Common myeloid progenitor, CD34-positive (primary cell): ENCODE results near the gene ZDHHC14.

Experiments used
- CTCF ChIA-PET: fragments of 350-600 bp; sonication (Branson Sonifier 250); formaldehyde crosslinking; loops from one replicate; lab custom pipeline; 2021; ENCODE audit warnings: antibody characterized with exemption; lab: Charles Lee
- POLR2A ChIA-PET: fragments of 350-600 bp; sonication (Branson Sonifier 250); formaldehyde crosslinking; loops from one replicate; lab custom pipeline; 2021; ENCODE audit warnings: antibody characterized with exemption; lab: Charles Lee
- DNase-seq, 3 donors: peaks; one replicate each; pipeline versions ENCODE4 v3.0.0 to v3.0.0-alpha.2; 2013
- H3K27ac ChIP-seq, 2 experiments: 1 replicate in 1 of 2; 2 replicates in 1 of 2; pipeline ENCODE4 v1.7.0; 2013; ENCODE audit warnings: inconsistent platforms in 2 of 2, low read length in 2 of 2, mild to moderate bottlenecking in 2 of 2, low read depth in 1 of 2, moderate library complexity in 1 of 2; ENCODE audit not compliant: severe bottlenecking in 2 of 2, insufficient read depth in 1 of 2, poor library complexity in 1 of 2
- H3K27me3 ChIP-seq, 5 experiments: replicated peaks in 2 of 5; 1 replicate in 3 of 5; 2 replicates in 2 of 5; pipeline versions ENCODE4 v1.6.1 to v1.7.0; 2013; ENCODE audit warnings: low read length in 4 of 5, mild to moderate bottlenecking in 2 of 5, moderate library complexity in 2 of 5, inconsistent platforms in 1 of 5; ENCODE audit not compliant: insufficient read depth in 5 of 5, control insufficient read depth in 4 of 5
- H3K36me3 ChIP-seq, 4 experiments: 1 replicate in 2 of 4; 2 replicates in 2 of 4; pipeline versions ENCODE4 v1.6.1 to v1.7.0; 2013; ENCODE audit warnings: low read length in 3 of 4, control low read depth in 1 of 4, mild to moderate bottlenecking in 1 of 4; ENCODE audit not compliant: control insufficient read depth in 4 of 4, insufficient read depth in 4 of 4
- H3K4me1 ChIP-seq, 4 experiments: 1 replicate in 3 of 4; 2 replicates in 1 of 4; pipeline versions ENCODE4 v1.6.1 to v1.7.1; 2013; ENCODE audit warnings: low read length in 3 of 4, mild to moderate bottlenecking in 3 of 4, control low read depth in 1 of 4, inconsistent platforms in 1 of 4, moderate library complexity in 1 of 4; ENCODE audit not compliant: control insufficient read depth in 4 of 4, insufficient read depth in 4 of 4; ENCODE audit errors: control extremely low read depth in 1 of 4
- H3K4me3 ChIP-seq, 7 experiments: 1 replicate in 4 of 7; 2 replicates in 3 of 7; pipeline versions ENCODE4 v1.5.1 to v1.7.0; 2013; ENCODE audit warnings: mild to moderate bottlenecking in 7 of 7, low read length in 6 of 7, moderate library complexity in 6 of 7, inconsistent platforms in 2 of 7, low read depth in 2 of 7, control low read depth in 1 of 7; ENCODE audit not compliant: insufficient read depth in 4 of 7, control insufficient read depth in 1 of 7; ENCODE audit errors: extremely low read depth in 1 of 7
- H3K9me3 ChIP-seq, 5 experiments: 1 replicate in 4 of 5; 2 replicates in 1 of 5; pipeline versions ENCODE4 v1.6.1 to v1.7.1; 2013; ENCODE audit warnings: low read length in 4 of 5, mild to moderate bottlenecking in 2 of 5, inconsistent platforms in 1 of 5, low read depth in 1 of 5, moderate library complexity in 1 of 5; ENCODE audit not compliant: control insufficient read depth in 4 of 5, insufficient read depth in 2 of 5; ENCODE audit errors: control extremely low read depth in 1 of 5
- WGBS: methylation state at CpG from one replicate; pipeline ENCODE4 v1.1.5; 2013; ENCODE audit not compliant: insufficient coverage; 5-methylcytosine and 5-hydroxymethylcytosine counted together

ZDHHC14 gene

GRCh38 chr6:157434349-157435033 lies 53.5 kb downstream of the ZDHHC14 start:
- H3K4me1 ChIP-seq: no peaks in the 10 kb centered on the region
- no peaks in the 10 kb centered on the region for H3K27me3 ChIP-seq
- whole genome bisulfite sequencing: 96% methylated on average over 13 of the region's 13 CpGs
- no peak for DNase-seq
- H3K4me3 ChIP-seq: no peak overlapping the region
- no peak overlapping the region for H3K27ac ChIP-seq
- CTCF ChIA-PET: interaction anchor here (1.0 kb wide), 2 partner anchors 23 to 163 kb away, joined by 3 read pairs; no protein-coding TSS in a partner anchor
- no peaks in the 10 kb centered on the region for H3K9me3 ChIP-seq
- H3K36me3 ChIP-seq: no peaks in the 10 kb centered on the region
- POLR2A ChIA-PET: no interaction called here

DNA sequence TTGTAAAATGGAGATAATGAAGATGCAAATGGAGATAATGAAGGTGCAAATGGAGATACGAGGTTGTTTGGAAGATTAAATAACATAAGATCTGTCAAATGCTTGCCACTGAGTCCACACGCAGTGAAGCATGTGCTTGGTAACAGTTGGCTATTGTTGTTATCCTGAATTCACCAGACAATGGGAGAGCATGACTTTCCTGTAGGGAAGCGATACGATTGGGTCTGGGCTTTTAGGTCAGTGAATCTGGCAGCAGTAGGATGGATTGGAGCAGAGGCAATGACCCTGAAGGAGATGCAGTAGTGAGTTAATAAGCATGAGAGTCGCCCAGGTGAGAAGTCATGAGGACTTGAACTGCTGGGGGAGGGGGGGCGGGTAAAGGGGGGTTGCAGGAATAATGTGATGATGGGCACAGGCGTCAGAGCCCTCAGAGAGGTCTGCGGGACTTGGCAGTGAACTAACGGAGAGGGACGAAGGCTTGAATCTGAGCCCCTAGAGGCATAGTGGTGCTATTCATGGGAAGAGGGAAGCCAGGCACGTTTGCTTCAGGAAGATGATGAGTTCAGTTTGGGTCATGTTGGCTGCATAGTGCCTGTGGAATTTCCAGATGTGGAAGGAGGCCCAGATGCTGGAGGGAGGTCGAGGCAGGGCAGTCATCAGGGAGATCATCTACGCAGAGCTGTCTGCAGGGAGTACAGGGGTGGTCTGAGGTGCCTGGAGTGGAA lies 55.4 kb downstream of the ZDHHC14 start:
- WGBS: 93% methylated on average over 13 of the region's 13 CpGs
- ChIA-PET POLR2A (no interaction called here), CTCF (no interaction called here)
- Histone ChIP-seq H3K4me3 (no peak overlapping the region), H3K4me1 (no peaks in the 10 kb centered on the region), H3K27me3 (no peaks in the 10 kb centered on the region), H3K36me3 (no peaks in the 10 kb centered on the region), H3K9me3 (no peaks in the 10 kb centered on the region), H3K27ac (no peak overlapping the region)
- no peak for DNase-seq

DNA sequence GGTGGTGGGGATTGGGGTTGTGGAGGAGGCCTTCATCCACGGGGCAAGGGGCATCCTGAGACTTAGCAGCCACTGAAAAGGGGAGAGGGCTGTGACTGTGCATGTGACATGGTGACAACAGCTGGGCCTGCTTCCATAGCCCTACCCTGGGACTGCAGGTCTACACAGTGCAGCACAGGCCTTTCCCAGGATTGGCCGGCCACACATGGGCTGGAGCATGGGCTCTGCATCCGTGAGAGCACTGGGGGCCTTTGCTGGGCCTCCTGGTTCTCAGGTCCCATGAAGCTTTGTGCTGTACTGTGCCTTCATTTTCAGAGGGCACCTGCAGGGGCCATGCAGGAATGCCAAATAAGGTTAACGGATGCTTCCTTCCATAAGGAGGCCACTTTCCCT lies 56.0 kb downstream of the ZDHHC14 start:
- no peaks in the 10 kb centered on the region for H3K27me3 ChIP-seq
- no peaks in the 10 kb centered on the region for H3K36me3 ChIP-seq
- no peak overlapping the region for H3K4me3 ChIP-seq
- WGBS: 96% methylated on average over 4 of the region's 4 CpGs
- CTCF ChIA-PET: no interaction called here
- POLR2A ChIA-PET: no interaction called here
- H3K9me3 ChIP-seq: no peaks in the 10 kb centered on the region
- no peak overlapping the region for H3K27ac ChIP-seq
- no peak for DNase-seq
- H3K4me1 ChIP-seq: no peaks in the 10 kb centered on the region

DNA sequence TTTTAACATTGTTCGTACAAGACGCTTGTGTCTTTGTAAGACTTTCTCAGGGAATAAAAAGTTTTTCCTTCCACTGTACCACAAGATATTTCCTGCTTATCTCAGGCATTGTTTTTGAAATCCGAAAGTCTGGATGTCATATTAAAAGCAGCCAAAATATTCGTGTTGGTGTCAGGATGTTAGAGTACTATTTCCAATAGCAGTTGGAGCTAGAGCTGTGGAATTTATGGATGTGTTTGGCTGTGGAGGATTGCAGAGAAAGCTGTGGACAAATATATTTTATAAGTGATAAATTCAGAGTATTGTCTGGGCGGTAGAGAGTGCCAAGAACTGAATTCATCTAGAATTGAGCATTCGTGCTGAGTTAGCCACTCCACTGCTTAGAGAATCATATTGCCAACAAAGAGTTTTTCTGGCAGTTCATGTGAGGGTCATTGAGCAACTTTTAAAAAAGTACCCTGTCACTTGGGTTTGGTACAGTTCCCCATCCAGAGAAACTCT lies 57.7 kb downstream of the ZDHHC14 start:
- no peaks in the 10 kb centered on the region for H3K36me3 ChIP-seq
- POLR2A ChIA-PET: no interaction called here
- CTCF ChIA-PET: no interaction called here
- WGBS: 93% methylated on average over 6 of the region's 6 CpGs
- DNase-seq: no peak
- H3K27me3 ChIP-seq: no peaks in the 10 kb centered on the region
- no peak overlapping the region for H3K4me3 ChIP-seq
- no peaks in the 10 kb centered on the region for H3K4me1 ChIP-seq
- peaks cover 0 to 4% (median 0%) of the 10 kb centered on the region in 5 experiments for H3K9me3 ChIP-seq
- no peak overlapping the region for H3K27ac ChIP-seq

- no peak for DNase-seq
- WGBS: no CpG with 5 or more reads among the region's 1 CpG
- Histone ChIP-seq H3K4me3 (no peak overlapping the region), H3K4me1 (no peaks in the 10 kb centered on the region), H3K27ac (no peak overlapping the region), H3K9me3 (peaks cover 0 to 4% (median 0%) of the 10 kb centered on the region in 5 experiments), H3K36me3 (no peaks in the 10 kb centered on the region), H3K27me3 (no peaks in the 10 kb centered on the region)
- ChIA-PET CTCF (interaction anchor here (0.6 to 1.0 kb wide), 2 partner anchors 171 to 227 kb away, joined by 3 read pairs; no protein-coding TSS in a partner anchor), POLR2A (no interaction called here)
Observed at GRCh38 chr6:157440171-157440570, 59.2 kb downstream of the ZDHHC14 start.

DNA sequence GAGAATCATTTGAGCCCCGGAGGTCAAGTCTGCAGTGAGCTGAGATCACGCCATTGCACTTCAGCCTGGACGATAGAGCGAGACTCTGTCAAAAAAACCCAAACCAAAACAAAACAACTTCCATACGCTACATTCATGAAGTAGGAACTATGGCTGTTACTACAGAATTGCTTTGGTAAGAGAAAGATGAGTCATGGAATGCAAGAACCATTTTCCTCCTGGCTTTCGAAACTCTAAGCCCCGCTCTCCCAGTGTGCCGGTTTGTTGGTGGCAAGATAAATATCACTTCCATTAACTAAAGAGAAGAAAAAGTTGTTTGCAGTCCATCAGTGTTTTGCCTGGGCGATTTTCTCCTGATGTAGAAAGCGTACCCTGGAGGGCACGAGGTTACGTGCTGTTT lies 61.3 kb downstream of the ZDHHC14 start:
- peaks cover 0 to 4% (median 0%) of the 10 kb centered on the region in 5 experiments for H3K9me3 ChIP-seq
- no peak for DNase-seq
- ChIA-PET POLR2A (interaction anchor here (1.1 kb wide), 1 partner anchor 47 kb away, joined by 3 read pairs; no protein-coding TSS in a partner anchor), CTCF (no interaction called here)
- H3K4me1 ChIP-seq: no peaks in the 10 kb centered on the region
- H3K27me3 ChIP-seq: no peaks in the 10 kb centered on the region
- H3K4me3 ChIP-seq: no peak overlapping the region
- 94% methylated on average over 5 of the region's 12 CpGs for WGBS
- no peak overlapping the region for H3K27ac ChIP-seq
- no peaks in the 10 kb centered on the region for H3K36me3 ChIP-seq
